Activated B cell treated with CpG ODN at 0.5 μM for 24 hours (primary cell): ENCODE results near the gene CCDC201. TPM values are rescaled to one million over a fixed set of nuclear protein-coding genes. Genes with fewer than 3 reads are reported as not detected.

Experiments
- ATAC-seq: fragments of 200-7000 bp; cut with Tn5 transposase; one replicate; pipeline ENCODE4 v1.10.0; 2021; ENCODE audit warnings: low read depth, mild to moderate bottlenecking, moderate library complexity
- CTCF ChIA-PET: fragments of 350-600 bp; sonication (Branson Sonifier 250); formaldehyde crosslinking; loops from one replicate; lab custom pipeline; 2021; ENCODE audit warnings: antibody characterized with exemption; lab: Charles Lee
- POLR2A ChIA-PET: fragments of 350-600 bp; sonication (Branson Sonifier 250); formaldehyde crosslinking; loops from one replicate; lab custom pipeline; 2021; ENCODE audit warnings: antibody characterized with exemption; lab: Charles Lee
- DNase-seq: peaks from one replicate; pipeline ENCODE4 v3.0.0; 2022
- H3K27ac Mint-ChIP-seq: one replicate; pipeline ENCODE4 v1.8.0; 2020; ENCODE audit warnings: mixed read lengths
- H3K27me3 Mint-ChIP-seq: one replicate; pipeline ENCODE4 v1.8.0; 2021; ENCODE audit warnings: mixed read lengths
- H3K36me3 Mint-ChIP-seq: one replicate; pipeline ENCODE4 v1.8.0; 2021; ENCODE audit warnings: low read depth, mixed read lengths
- H3K4me1 Mint-ChIP-seq: one replicate; pipeline ENCODE4 v1.8.0; 2021; ENCODE audit warnings: mixed read lengths
- H3K4me3 Mint-ChIP-seq: one replicate; pipeline ENCODE4 v1.8.0; 2020; ENCODE audit warnings: mild to moderate bottlenecking, mixed read lengths
- H3K9me3 Mint-ChIP-seq: one replicate; pipeline ENCODE4 v1.8.0; 2020; ENCODE audit warnings: mixed read lengths
- CTCF ChIP-seq: fragments of 200-600 bp; IDR thresholded peaks from one replicate; pipeline ENCODE4 v1.8.0; 2022; ENCODE audit warnings: antibody characterized with exemption, mild to moderate bottlenecking
- intact Hi-C: fragments of 100-400 bp; cut with micrococcal nuclease; formaldehyde crosslinking; loops from one replicate; pipeline ENCODE4 v1.15.1; 2024
- total RNA-seq: library from RNA; stranded (reverse); gene quantifications from 2 replicates; pipeline ENCODE4 v1.2.3, GENCODE V29; 2022

The CCDC201 gene
- total RNA-seq, 1 donor from 2014 or later: not detected

GRCh38 chr7:45909561-45909960, 36.7 kb upstream of the CCDC201 start:
- Mint-ChIP-seq H3K27ac (no peak overlapping the region), H3K36me3 (no peaks in the 10 kb centered on the region), H3K9me3 (peaks cover 6% of the 10 kb centered on the region), H3K27me3 (peaks cover 19% of the 10 kb centered on the region), H3K4me1 (no peaks in the 10 kb centered on the region), H3K4me3 (no peak overlapping the region)
- DNase-seq (no peak), ATAC-seq (no peak)
- TF ChIP-seq CTCF: no peak
- POLR2A ChIA-PET: no interaction called here
- CTCF ChIA-PET: no interaction called here
- intact Hi-C loops: no loop called here

- Mint-ChIP-seq H3K27ac (no peak overlapping the region), H3K4me3 (no peak overlapping the region), H3K27me3 (peaks cover 14% of the 10 kb centered on the region), H3K4me1 (no peaks in the 10 kb centered on the region), H3K9me3 (peaks cover 10% of the 10 kb centered on the region), H3K36me3 (no peaks in the 10 kb centered on the region)
- CTCF ChIA-PET: no interaction called here
- no peak for DNase-seq
- intact Hi-C loops: no loop called here
- ATAC-seq: no peak
- no peak for TF ChIP-seq CTCF
- POLR2A ChIA-PET: no interaction called here
These were observed 29.9 kb upstream of the CCDC201 start for GRCh38 chr7:45902820-45903219.

GRCh38 chr7:45901566-45901965, 28.7 kb upstream of the CCDC201 start:
- CTCF ChIA-PET: no interaction called here
- intact Hi-C loops: no loop called here
- Mint-ChIP-seq H3K4me3 (no peak overlapping the region), H3K9me3 (peaks cover 10% of the 10 kb centered on the region), H3K4me1 (no peaks in the 10 kb centered on the region), H3K27ac (no peak overlapping the region), H3K36me3 (no peaks in the 10 kb centered on the region), H3K27me3 (peaks cover 18% of the 10 kb centered on the region)
- POLR2A ChIA-PET: no interaction called here
- no peak for TF ChIP-seq CTCF
- DNase-seq (no peak), ATAC-seq (no peak)

GRCh38 chr7:45898222-45898621, 25.3 kb upstream of the CCDC201 start:
- POLR2A ChIA-PET: no interaction called here
- Mint-ChIP-seq H3K4me3 (no peak overlapping the region), H3K4me1 (no peaks in the 10 kb centered on the region), H3K36me3 (no peaks in the 10 kb centered on the region), H3K27ac (no peak overlapping the region), H3K27me3 (peaks cover 43% of the 10 kb centered on the region), H3K9me3 (peaks cover 5% of the 10 kb centered on the region)
- intact Hi-C loops: no loop called here
- TF ChIP-seq CTCF: no peak
- ATAC-seq (no peak), DNase-seq (no peak)
- CTCF ChIA-PET: no interaction called here

DNA sequence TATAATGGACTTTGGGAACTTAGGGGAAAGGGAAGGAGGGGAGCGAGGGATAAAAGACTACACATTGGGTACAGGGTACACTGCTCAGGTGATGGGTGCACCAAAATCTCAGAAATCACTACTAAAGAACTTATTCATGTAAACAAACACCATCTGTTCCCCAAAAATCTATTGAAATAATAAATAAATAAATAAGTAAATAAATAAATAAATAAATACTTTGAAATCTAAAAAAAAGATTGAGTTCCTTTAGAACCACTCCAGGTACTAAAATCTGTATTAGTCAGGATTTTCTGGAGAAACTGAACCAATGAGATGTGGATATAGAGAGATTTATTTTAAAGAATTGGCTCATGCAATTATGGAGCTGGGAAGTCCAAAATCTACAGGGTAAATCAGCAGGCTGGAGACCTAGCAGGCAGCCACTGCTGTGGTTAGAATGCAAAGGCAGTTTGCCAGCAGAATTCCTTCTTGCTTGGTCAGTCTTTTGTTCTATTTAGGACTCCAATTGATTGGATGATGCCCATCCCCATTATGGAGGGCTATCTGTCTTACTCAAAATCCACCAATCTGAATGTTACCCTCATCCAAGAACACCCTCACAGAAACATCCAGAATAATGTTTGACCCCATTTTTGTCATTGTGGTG, 24.3 kb upstream of the CCDC201 start:
- DNase-seq (no peak), ATAC-seq (no peak)
- no peaks in the 10 kb centered on the region for H3K9me3 Mint-ChIP-seq
- TF ChIP-seq CTCF: no peak
- no peak overlapping the region for H3K4me3 Mint-ChIP-seq
- ChIA-PET POLR2A (no interaction called here), CTCF (no interaction called here)
- intact Hi-C loops: no loop called here
- no peaks in the 10 kb centered on the region for H3K4me1 Mint-ChIP-seq
- no peaks in the 10 kb centered on the region for H3K36me3 Mint-ChIP-seq
- H3K27me3 Mint-ChIP-seq: peaks cover 41% of the 10 kb centered on the region
- no peak overlapping the region for H3K27ac Mint-ChIP-seq
